Measurements from ENCODE around the gene HOXB8.

DNA sequence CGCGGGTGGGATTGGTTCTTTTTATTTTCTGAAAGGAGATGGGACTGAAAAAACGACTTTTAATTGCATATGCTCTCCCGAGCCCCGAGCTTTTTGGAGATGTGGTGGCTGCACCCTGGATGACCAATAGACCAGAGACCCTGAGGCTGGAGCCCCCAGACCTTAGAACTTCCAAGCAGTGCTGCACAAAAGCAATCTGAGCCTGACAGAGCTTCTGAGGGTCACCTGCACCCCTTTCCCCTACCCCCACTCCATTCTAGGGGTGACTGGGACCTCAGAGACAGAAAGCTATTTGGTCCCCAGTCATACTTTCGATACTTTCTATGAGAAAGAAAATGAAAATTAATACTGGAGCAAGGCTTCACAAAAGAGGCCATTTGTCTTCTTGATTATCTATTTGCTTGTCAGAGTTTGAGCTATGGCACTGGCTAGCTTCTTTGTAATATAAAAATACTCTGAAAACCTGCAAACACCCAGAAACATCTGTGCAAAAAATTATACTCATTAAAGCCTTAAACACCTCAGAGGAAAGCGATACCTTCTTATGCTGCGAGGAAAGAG lies 40.5 kb downstream of the HOXB8 start:
- no peak for TF ChIP-seq POLR2A (IDR thresholded peaks at IDR 0.05)
- TF ChIP-seq, protein P1, sequence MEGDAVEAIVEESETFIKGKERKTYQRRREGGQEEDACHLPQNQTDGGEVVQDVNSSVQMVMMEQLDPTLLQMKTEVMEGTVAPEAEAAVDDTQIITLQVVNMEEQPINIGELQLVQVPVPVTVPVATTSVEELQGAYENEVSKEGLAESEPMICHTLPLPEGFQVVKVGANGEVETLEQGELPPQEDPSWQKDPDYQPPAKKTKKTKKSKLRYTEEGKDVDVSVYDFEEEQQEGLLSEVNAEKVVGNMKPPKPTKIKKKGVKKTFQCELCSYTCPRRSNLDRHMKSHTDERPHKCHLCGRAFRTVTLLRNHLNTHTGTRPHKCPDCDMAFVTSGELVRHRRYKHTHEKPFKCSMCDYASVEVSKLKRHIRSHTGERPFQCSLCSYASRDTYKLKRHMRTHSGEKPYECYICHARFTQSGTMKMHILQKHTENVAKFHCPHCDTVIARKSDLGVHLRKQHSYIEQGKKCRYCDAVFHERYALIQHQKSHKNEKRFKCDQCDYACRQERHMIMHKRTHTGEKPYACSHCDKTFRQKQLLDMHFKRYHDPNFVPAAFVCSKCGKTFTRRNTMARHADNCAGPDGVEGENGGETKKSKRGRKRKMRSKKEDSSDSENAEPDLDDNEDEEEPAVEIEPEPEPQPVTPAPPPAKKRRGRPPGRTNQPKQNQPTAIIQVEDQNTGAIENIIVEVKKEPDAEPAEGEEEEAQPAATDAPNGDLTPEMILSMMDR (IDR thresholded peaks at IDR 0.05): no peak
- no peak for TF ChIP-seq POLR2AphosphoS5 (IDR thresholded peaks at IDR 0.05)
